ENCODE measurements around the gene CLMN.

Gene CLMN

GRCh38 chr14:95238487-95239298, 81.0 kb downstream of the CLMN start:
- no peak overlapping the region for H3K4me3 ChIP-seq (replicated peaks in 1 of 2; ENCODE audit: low read depth in 2 of 2, low read length in 2 of 2)
- no peak for TF ChIP-seq CTCF (IDR thresholded peaks at IDR 0.05; ENCODE audit: low read depth, low read length)
- no peak for DNase-seq (ENCODE audit: low read depth in 2 of 2)

- no peak for DNase-seq (ENCODE audit: low read depth in 2 of 2)
- TF ChIP-seq CTCF (IDR thresholded peaks at IDR 0.05; ENCODE audit: low read depth, low read length) = no peak
- no peak overlapping the region for H3K4me3 ChIP-seq (replicated peaks in 1 of 2; ENCODE audit: low read depth in 2 of 2, low read length in 2 of 2)
These were observed 81.8 kb downstream of the CLMN start for GRCh38 chr14:95237958-95238340.

- no peak for DNase-seq (ENCODE audit: low read depth in 2 of 2)
- no peak for TF ChIP-seq CTCF (IDR thresholded peaks at IDR 0.05; ENCODE audit: low read depth, low read length)
- H3K4me3 ChIP-seq (replicated peaks in 1 of 2; ENCODE audit: low read depth in 2 of 2, low read length in 2 of 2) = no peak overlapping the region
These were observed 82.4 kb downstream of the CLMN start for GRCh38 chr14:95237121-95237957.

GRCh38 chr14:95236221-95236620, 83.5 kb downstream of the CLMN start:
- H3K4me3 ChIP-seq (replicated peaks in 1 of 2; ENCODE audit: low read depth in 2 of 2, low read length in 2 of 2) = no peak overlapping the region
- TF ChIP-seq CTCF (IDR thresholded peaks at IDR 0.05; ENCODE audit: low read depth, low read length) = no peak
- DNase-seq (ENCODE audit: low read depth in 2 of 2) = no peak

GRCh38 chr14:95235767-95236166, 83.9 kb downstream of the CLMN start:
- DNase-seq (ENCODE audit: low read depth in 2 of 2) = no peak
- H3K4me3 ChIP-seq (replicated peaks in 1 of 2; ENCODE audit: low read depth in 2 of 2, low read length in 2 of 2) = no peak overlapping the region
- no peak for TF ChIP-seq CTCF (IDR thresholded peaks at IDR 0.05; ENCODE audit: low read depth, low read length)

GRCh38 chr14:95235351-95235750, 84.4 kb downstream of the CLMN start:
- H3K4me3 ChIP-seq (replicated peaks in 1 of 2; ENCODE audit: low read depth in 2 of 2, low read length in 2 of 2) = no peak overlapping the region
- no peak for TF ChIP-seq CTCF (IDR thresholded peaks at IDR 0.05; ENCODE audit: low read depth, low read length)
- peak in 1 of 2 donors; percentile 22 for DNase-seq (ENCODE audit: low read depth in 2 of 2)

All from cardiac fibroblast (primary cell).